Sciatic nerve (tissue), 2 donors: ENCODE data around the gene CACNA1C. TPM values are rescaled to one million over a fixed set of nuclear protein-coding genes. Genes with fewer than 3 reads are reported as not detected.

ENCODE experiments used
- ATAC-seq: fragments of 200-7000 bp; cut with Tn5 transposase; one replicate; pipeline ENCODE4 v1.9.1; 2020; ENCODE audit warnings: mild to moderate bottlenecking, moderate library complexity
- DNase-seq: peaks from one replicate; pipeline ENCODE4 v3.0.0-alpha.2; 2020; ENCODE audit warnings: low spot score
- intact Hi-C: fragments of 100-400 bp; cut with DNase I; formaldehyde crosslinking; loops from one replicate; pipeline ENCODE4 v1.14.2; 2022
- total RNA-seq: library from RNA; stranded (reverse); fragmentation: NEBNext Ultra II Directional; extraction: Animal tissue kit (Norgen Biotek cat#: 25700); gene quantifications from one replicate; pipeline ENCODE4 v1.2.1, GENCODE V29; 2021
- donor health status: DM: no; HTN: no; CAD: no.
- donor health status: DM: no; HTN: no; CAD: no.

Gene CACNA1C
- total RNA-seq, 1 donor from 2014 or later: 9.0 TPM

DNA sequence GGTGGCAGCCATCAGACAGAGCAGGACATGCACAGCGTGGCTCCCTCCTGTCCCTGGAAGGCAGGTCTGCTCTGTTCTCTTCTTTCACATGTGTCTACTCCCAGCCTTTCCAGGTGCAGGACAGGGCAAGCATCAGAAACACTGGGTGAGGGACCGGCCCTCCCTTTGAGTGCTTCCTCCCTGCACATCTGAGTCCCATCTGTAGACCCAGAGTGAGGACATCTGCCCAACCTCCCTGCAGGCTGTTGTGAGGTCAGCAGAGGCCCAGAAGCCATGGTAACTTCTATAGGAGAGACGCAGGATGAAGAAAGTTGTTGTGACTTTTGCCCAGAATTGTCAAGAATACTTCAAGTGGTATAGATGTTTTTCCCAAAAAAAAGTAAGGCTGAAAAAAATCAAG, 282.7 kb downstream of the CACNA1C start:
- intact Hi-C loops: no loop called here
- no peak for ATAC-seq
- DNase-seq: no peak

DNA sequence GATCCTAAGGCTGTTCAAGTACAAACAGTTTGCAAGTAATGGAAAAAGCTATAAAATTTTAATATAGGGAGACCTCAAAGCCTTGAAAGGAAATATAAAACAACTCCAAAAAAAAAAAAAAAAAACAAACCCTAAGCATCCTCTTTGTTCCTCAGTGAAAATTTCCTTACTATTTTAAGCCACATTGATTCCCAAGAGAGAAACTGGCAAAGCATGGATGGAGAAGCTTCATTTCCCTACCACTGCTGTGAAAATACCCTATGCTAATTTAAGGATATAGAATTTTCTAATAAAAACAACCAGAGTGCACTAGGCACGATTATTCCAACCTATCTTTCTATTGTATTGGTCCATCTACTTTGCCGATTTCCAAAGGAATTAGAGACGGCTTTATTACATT, 283.1 kb downstream of the CACNA1C start:
- no peak for ATAC-seq
- intact Hi-C loops: no loop called here
- no peak for DNase-seq

DNA sequence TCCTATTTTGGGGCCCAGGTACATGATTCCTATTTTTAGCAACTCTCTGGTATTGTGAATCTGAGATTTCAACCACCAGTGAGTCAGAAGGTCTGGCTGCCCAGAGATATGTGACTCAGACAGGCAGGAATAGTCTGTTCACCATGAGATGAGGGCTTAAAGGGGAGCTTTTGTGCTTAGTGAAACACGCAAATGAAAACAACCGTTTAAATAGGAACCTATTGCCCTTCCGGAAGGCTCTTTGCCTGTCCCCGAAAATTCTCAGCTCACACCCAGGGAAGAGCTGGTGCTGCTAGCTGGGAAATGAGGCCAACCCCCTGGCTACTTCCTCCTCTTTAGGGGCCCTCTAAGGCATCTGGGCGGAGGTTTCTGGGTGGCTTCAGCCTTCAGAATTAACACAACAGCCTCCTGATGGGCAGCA, 283.6 kb downstream of the CACNA1C start:
- intact Hi-C loops: no loop called here
- DNase-seq (no peak), ATAC-seq (peak; percentile 73)

DNA sequence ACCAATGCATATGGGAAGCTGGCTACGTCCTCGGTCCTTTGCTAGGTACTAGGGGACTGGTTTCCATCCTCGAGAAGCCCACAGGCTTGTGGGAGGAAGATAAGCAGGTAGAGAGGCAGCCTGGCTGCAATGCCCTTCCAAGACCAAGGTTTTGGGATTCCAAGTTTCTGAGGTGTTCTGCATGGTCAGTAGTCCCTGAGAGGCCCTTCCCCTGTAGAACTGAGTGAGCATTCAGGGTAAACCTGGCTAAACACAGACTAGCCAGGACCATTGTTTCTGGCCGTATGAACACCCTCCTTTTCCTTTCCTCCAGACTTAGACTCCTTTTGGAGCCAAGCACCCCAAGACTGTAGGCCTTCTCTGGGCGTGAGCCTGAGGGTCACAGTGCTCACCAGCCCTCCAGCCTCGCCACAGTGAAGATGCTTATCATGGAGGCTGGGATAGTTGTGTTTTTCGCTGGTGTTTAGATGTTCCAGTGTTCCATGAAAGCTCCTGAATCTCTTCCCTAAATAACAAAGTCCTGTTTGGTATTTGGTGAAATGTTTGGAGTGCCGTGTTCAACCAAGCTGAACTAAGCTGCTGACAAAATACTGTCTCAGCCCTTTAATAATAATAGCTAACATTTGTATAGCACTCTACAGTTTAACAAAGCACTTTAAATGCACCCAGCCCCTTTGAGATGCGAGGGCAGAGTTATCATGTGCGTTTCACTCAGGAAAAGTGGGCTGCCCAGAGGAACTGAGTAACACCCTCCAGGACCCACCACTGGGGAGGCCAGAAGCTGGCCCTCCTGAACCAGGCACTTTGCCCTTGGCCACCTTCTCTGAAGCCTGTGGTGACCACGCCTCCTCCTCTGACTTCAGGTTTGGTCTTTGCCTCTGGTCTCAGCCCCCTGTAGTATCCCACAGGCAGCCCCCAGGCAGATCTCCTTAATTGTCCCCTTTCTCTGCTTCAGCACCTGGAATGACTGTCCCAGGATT, 284.5 kb downstream of the CACNA1C start:
- no peak for DNase-seq
- ATAC-seq: no peak
- intact Hi-C loops: no loop called here

DNA sequence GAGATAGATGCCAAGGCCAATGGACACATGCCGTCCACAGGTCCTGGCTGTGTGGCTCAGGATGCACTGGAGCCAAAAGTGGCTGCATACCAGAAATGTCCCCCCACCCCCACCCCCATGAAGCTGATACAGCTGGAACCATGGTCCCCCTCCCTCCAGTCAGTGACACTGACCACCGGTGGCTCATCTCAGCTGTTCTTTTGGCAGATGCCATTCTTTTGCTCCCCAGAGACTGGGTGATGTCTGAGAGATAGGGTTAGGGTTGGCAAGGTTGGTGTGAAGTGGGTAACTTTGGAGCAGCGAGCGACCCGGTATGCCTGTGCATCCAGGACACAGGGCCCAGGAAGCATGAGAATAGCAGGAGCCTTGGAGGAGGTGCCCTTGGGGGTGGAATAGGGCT, 285.6 kb downstream of the CACNA1C start:
- ATAC-seq (no peak), DNase-seq (no peak)
- intact Hi-C loops: no loop called here

DNA sequence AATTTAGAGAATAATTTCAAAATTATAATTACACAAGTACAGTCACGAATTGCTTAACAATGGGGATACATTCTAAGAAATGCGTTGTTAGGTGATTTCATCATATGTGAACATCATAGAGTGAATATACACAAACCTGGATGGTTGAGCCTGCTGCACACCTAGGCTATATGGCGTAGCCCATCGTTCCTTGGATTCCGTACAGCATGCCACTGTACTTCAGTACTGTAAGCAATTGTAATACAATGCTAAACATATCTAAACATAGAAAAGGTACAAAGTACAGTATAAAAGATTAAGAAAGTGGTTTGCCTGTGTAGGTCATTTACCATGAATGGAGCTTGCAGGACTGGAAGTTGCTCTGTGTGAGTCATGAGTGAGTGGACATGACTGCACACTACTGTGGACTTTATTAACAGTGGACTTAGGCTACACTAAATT, 286.2 kb downstream of the CACNA1C start:
- DNase-seq (no peak), ATAC-seq (no peak)
- intact Hi-C loops: no loop called here

DNA sequence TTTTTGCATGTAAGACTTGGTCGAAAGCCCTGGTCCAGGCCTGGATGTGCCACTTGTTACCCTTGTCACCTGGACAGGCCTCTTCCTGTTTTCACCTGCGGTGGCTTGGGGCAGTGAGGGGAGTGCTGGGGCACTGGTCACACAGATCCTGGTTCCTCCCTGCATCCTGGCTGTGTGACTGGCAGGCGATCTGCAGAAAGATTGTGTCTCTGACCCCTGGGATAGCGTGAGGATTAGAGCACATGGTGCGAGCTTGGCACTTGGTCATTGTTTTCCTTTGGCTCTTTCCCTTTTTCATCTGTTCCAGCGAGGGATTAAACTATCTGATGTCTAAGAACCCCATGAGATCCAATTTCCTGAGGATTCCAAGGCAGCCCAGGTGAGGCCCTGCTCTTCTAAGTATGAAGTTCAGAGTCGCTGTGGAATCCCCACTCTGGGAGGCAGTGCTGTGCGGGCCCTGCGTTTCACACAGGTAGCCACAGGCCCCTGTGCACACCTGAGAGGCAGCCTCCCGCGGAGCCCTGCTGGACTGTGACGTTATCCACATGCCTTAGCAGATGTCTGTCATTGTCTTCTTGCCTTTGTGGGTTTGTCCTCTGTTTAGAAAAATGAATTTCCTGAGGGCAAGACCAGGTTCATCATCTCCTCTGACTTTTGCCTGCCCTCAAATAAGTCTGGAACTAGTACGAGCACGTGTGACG, 288.4 kb downstream of the CACNA1C start:
- ATAC-seq (no peak), DNase-seq (no peak)
- intact Hi-C loops: no loop called here

DNA sequence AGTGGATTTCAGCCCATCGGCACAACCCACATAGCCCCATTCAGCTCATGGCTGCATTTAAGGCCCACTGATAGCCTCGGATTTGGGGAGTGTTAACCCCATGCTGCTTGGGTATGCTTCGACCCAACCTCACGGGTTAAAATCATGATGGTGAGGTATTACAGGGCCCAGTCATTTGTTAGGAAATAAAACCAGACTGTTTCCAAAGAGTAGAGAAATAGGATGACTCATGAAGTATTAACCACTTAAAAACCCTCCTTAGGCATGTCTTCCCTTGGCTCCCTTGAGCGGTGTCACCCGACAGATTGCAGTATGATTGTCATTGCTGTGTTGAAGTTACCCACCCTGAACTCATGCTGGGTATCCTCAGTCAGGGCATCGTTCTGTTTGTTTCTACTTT, 289.1 kb downstream of the CACNA1C start:
- ATAC-seq (peak; percentile 17), DNase-seq (no peak)
- intact Hi-C loops: no loop called here

DNA sequence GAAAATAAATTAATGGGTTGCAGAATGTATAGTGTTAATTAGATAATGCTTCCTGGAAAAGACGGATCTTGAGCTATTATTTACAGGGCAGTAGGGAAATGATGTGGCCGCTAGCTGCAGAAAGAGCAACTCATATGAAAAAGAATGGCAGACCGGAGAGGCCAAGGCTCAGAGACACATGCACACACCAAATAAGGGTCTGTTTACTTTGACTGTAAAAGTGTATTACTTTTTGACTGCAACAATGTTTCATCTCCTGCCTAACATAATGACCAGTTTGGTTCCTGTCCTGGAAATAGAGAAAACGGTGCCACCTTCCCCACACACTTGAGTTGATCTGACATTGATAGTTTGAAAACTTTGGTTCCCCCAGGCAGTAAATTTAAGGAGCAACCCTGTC, 290.9 kb downstream of the CACNA1C start:
- ATAC-seq (no peak), DNase-seq (no peak)
- intact Hi-C loops: no loop called here

DNA sequence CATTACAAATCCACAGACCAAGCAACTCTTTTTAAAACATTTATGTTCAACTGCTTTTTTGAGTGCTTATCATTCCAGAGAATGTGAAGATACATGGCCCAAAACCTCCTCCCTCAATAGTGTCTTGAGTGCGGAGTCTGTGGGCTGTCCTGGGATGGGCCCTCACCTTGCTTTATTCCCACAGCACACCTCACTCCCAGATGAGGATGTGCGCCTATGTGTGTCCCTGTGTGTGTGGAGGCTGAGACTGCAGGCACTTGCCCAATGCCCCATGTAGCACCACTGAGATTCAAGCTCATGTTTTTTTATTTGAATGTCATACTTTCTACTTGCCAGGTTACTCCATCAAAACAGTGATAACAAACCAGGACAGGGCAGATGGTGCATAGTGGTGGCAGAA, 291.7 kb downstream of the CACNA1C start:
- intact Hi-C loops: no loop called here
- DNase-seq: no peak

DNA sequence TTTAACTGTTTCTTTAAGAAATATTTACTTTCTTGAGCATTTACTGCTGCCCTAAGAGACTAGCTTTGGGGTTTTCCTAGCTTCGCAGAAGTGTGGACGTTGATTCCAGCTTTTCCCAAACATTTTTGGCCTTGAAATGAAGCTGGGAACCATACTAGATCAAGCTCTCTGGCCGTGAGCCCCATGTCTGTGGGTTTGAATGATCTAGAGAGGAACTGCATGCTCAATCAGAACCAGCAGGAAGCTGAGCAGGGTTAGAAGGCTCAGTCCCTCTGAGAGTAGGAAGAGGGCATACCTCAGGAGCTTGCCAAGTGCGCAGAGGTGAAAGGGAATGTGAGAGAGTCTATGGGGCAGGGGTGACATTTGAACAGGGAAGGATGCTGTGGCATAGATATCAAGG, 292.1 kb downstream of the CACNA1C start:
- DNase-seq (no peak), ATAC-seq (peak; percentile 51)
- intact Hi-C loops: no loop called here

More for the DNA sequence above, 291.7 kb downstream of the CACNA1C start:
- no peak for ATAC-seq

DNA sequence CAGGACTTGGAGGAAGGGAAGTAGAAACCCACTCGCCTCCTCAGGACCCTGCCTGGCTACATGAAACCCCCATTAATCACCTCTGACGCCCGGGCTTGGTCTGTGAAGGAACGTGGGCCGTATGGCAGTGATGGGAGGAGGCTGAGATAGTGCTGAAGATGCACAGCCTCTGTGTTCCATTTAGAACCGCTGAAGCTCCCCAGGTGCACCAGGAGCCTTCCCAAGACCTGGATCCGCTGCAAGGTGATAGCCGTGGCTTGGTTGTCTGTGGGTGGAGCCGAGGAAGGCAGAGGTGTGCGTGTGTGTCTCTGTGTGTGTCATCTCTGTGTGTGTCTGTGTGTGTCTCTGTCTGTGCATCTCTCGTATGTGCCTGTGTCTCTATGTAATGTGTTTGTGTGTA, 293.1 kb downstream of the CACNA1C start:
- intact Hi-C loops: no loop called here
- ATAC-seq (no peak), DNase-seq (no peak)

DNA sequence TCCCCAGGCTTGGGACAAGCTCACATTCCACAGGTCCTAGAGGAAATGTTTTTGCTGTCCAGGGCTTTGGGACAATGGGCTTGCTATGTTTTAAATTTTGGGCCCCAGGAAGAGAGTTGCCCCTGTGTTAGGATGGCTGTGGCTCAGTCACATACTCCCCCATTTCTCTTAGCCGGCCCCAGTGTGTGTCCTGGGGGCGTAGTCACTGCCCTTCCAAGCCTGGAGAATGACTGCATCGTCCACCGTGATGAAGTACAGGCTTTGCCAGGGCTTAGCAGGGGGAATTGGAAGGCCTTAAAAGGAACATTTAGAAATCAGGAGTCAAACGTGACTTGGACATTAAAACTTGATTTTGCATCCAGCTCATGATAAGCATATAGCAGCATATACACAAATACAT, 293.6 kb downstream of the CACNA1C start:
- DNase-seq: no peak
- ATAC-seq: no peak
- intact Hi-C loops: no loop called here

DNA sequence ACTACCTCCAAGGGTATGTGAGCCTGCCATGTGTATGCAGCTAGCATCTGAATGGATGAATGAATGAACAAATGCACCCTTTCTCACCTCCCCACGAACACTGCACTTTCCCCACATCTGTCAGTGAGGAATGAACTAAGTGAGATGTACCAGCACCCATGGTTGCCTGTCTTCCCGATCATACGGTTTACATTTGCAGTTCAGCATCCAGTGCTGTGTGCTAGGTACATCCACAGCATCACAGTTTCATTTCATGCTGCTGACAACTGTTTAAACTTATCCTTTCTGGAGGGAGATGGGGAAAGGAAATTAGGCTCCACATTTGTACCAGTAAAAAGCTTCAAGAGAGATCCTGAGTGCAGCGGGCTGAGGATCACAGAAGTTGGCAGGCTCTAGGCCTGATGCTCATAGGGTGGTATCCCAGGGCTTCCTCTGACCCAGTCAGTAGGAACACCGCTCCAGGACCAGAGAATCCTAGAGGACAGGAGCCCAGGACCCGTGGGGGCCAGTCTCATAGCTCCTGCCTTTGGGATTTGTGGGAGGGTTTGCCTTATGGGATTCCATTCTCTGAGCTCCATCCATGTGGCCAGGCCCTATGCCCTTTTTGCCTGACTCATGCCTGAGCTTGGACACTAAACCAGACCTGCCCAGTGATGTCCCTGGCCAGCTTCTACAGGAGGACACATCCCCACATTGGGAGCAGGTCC, 294.5 kb downstream of the CACNA1C start:
- no peak for ATAC-seq
- intact Hi-C loops: no loop called here
- DNase-seq: no peak

DNA sequence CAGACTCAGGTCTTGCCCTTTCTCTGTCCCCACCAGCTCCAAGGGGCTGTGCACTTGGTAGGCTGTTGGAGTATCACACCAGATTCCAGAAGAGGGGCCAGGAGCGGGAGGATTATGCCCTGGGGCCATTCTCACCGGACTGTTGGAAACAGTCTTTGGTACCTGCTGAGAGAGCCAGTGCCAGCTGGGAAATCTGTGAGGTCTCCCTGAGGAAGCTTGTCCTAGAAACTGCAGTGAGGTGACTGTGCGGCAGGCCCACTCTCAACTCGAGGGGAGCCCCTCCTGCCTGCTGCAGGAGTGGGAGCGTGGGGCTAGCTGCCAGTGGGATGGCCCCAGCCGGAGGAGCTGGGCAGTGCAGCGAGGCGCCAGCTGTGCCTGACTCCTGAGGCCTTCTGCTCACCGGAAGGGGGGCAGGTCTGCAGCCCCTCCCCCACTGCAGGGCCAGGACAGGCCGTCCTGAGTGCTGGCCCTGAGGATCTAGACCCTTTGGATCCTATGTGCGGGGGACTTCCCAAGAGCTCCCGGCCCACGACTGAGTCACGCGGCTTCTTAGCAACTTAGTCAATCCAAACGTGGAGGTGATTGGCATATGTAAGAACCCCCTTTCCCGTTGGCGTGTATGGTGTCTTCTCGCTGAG, 295.2 kb downstream of the CACNA1C start:
- ATAC-seq (no peak), DNase-seq (no peak)
- intact Hi-C loops: no loop called here

DNA sequence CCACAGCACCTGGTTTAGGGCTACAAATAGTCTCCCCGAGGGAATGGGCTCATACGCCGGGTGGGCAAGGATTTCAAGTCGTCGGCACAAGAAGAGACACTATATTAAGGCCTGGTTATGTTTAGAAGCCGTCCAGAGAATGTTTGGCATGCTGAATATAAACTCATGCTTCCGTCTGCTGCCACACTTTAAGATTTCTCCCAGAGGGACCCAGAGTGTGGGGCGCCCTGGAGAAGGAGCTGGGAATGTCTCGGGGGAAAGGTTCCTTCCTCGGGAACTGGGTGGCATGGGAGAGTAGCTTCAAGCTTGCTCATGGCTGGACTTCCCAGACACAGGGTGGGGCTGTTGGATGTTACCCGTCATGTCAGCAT, 295.7 kb downstream of the CACNA1C start:
- ATAC-seq: no peak
- intact Hi-C loops: no loop called here
- no peak for DNase-seq

DNA sequence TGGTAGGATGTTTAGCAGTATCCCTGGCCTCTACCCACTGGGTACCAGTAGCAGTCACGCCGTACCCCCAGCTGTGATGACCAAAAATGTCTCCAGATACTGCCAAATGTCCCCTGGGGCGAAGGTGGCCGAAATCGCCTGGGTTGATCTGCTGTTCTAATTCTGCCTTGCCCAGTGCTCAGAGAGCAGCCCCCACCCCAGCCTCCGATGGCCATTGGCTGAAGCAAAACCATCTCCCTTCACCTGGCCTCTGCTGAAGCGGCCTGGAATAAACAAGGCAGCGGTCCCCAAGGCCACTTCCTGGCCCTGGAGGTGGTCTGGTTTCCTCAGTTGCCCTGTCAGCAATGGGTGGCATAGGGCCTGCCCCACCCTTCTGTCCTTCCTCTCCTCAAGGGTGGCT, 298.4 kb downstream of the CACNA1C start:
- intact Hi-C loops: no loop called here
- DNase-seq: no peak
- ATAC-seq: no peak

DNA sequence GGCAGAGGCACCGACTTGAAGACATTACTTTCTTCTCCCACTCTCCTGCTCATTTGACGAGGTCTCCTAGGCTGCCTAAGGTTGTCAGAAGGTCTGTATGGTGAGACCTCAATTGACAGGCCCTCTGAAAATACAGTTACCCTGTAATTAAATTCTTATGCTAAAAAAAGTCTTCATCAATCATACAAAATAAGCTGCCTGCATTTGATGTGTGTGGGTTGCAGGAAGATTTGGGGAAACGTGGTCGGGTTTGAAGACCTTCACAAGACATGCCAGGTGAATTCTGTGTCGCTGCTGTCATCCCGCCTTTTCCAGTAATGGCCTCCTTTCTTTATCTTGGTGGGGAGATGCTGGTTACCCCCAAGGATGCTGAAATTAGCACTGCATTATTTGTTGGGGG, 299.4 kb downstream of the CACNA1C start:
- ATAC-seq: no peak
- intact Hi-C loops: no loop called here
- DNase-seq: no peak

DNA sequence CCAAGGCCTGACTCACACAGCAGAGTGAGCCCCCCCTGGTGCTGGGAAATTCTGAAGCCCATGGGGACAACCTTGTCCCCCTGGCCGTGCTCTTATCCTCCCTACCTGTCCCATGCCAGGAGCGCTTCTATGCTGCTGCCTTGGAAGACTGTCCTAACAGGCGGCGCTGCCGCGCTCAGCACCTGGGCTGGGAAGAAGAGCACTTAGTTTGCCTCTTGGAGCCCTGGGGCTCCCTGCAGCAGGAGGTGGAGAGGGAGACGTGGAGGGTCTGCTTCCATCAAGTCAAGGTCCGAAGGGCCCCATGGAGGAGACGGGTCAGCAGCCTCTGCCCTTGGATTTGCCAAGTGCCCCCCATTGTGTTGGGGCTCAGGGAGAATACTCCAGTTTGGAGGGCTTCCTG, 300.5 kb downstream of the CACNA1C start:
- ATAC-seq: no peak
- peak; percentile 33 for DNase-seq
- intact Hi-C loops: no loop called here
